Measurements from ENCODE around the gene CDCA7L.

The CDCA7L gene

DNA sequence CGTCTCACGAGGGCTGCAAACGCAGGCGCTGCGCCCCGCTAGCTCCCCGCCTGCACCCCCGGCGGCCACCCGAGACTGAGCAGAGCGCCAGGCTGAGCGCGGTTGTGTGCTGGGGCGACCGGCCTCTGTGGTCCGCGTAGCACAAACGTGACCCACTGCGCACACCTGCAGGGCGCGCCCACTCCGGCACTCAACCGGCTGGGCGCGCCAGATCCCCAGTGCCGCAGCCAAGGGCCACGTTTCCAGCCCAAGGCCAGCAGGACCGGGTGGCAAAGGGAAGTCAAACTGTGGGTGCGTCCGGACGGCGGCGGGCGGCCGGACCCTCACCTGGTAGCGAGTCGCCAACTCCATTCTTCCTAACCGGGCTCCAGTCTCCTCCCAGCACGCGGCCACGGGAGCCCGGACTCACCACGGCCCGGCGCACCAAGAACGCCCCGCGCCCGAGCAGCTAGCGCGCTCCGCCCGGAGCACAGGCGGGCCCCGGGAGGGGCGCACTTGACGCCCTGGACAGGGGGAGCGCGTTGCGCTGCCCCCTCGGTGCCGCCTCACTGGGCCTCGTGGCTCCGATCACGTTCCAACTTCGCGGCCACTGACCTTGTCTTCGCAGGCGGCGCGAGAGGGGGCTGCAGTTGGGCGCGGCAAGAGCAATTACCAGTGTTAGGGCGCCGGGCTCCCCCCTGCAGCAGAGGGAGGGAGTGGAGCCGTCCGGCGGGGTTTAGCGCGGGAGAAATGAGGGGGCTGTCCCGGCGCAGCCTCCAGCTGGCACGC, at the start of gene CDCA7L:
Gene CDCA7L, minus strand, starts transcription at position 446 of the 768 bp plus-strand sequence. Its CDS starts 95 bp downstream, at position 351.
- TF ChIP-seq CTCF (conservative IDR thresholded peaks at IDR 0.05; ENCODE audit: low read length) = no peak
- peak; percentile 62 for DNase-seq (ENCODE audit: low read depth)
- H3K4me3 ChIP-seq (ENCODE audit: low read length) = peak within 1 kb of the TSS; percentile 78

GRCh38 chr7:21986096-21986495, 40.4 kb upstream of the CDCA7L start:
- TF ChIP-seq CTCF (conservative IDR thresholded peaks at IDR 0.05; ENCODE audit: low read length) = no peak
- DNase-seq (ENCODE audit: low read depth) = no peak
- H3K4me3 ChIP-seq (ENCODE audit: low read length) = no peak overlapping the region

- no peak for TF ChIP-seq CTCF (conservative IDR thresholded peaks at IDR 0.05; ENCODE audit: low read length)
- H3K4me3 ChIP-seq (ENCODE audit: low read length) = no peak overlapping the region
- no peak for DNase-seq (ENCODE audit: low read depth)
Measured at GRCh38 chr7:21984042-21984441, 38.3 kb upstream of the CDCA7L start.

GRCh38 chr7:21983056-21983455, 37.4 kb upstream of the CDCA7L start:
- H3K4me3 ChIP-seq (ENCODE audit: low read length) = no peak overlapping the region
- TF ChIP-seq CTCF (conservative IDR thresholded peaks at IDR 0.05; ENCODE audit: low read length) = no peak
- no peak for DNase-seq (ENCODE audit: low read depth)

- no peak overlapping the region for H3K4me3 ChIP-seq (ENCODE audit: low read length)
- no peak for TF ChIP-seq CTCF (conservative IDR thresholded peaks at IDR 0.05; ENCODE audit: low read length)
- DNase-seq (ENCODE audit: low read depth) = no peak
Measured at GRCh38 chr7:21981524-21981923, 35.8 kb upstream of the CDCA7L start.

GRCh38 chr7:21980926-21981500, 35.3 kb upstream of the CDCA7L start:
- TF ChIP-seq CTCF (conservative IDR thresholded peaks at IDR 0.05; ENCODE audit: low read length) = no peak
- no peak for DNase-seq (ENCODE audit: low read depth)
- H3K4me3 ChIP-seq (ENCODE audit: low read length) = no peak overlapping the region

- TF ChIP-seq CTCF (conservative IDR thresholded peaks at IDR 0.05; ENCODE audit: low read length) = no peak
- H3K4me3 ChIP-seq (ENCODE audit: low read length) = no peak overlapping the region
- DNase-seq (ENCODE audit: low read depth) = no peak
Measured at GRCh38 chr7:21972397-21972784, 26.7 kb upstream of the CDCA7L start.

All from AG10803 (cell line).